ENCODE results near the gene ITGB1.
"Not testable (repeated sequence)": the region's sequence is repeated elsewhere in the genome, so short reads cannot be mapped to it uniquely, and the experiment has no call there.

ITGB1 gene

DNA sequence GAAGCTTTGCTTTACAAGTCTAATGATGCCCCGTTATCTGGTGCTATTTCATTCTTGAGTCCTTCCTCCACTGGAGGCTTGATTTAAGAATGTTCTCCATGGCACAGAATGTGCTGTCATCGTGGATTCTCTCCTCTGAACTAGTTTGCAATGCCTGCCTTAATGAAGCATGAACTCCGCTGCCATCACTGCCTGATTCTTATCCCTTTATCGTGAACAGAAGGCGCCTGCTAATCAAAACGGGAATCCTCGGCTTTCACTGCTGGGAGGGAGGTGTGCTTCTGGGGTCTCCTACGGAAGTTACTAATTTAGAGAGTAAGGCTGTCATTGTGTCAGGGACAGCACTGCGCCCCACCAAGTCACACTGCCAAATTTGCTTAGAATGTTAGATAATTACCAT lies 56.2 kb downstream of the ITGB1 start:
- in situ Hi-C loops (cut with HindIII; ENCODE audit: low pct_unique_long_range_greater_than_20kb, low sequenced_read_pairs) = no loop called here
- no peak for DNase-seq (ENCODE audit: low read depth in 1 of 2, low spot score in 1 of 2)
- TF ChIP-seq JUND (IDR thresholded peaks at IDR 0.05; ENCODE audit: low read depth) = no peak

DNA sequence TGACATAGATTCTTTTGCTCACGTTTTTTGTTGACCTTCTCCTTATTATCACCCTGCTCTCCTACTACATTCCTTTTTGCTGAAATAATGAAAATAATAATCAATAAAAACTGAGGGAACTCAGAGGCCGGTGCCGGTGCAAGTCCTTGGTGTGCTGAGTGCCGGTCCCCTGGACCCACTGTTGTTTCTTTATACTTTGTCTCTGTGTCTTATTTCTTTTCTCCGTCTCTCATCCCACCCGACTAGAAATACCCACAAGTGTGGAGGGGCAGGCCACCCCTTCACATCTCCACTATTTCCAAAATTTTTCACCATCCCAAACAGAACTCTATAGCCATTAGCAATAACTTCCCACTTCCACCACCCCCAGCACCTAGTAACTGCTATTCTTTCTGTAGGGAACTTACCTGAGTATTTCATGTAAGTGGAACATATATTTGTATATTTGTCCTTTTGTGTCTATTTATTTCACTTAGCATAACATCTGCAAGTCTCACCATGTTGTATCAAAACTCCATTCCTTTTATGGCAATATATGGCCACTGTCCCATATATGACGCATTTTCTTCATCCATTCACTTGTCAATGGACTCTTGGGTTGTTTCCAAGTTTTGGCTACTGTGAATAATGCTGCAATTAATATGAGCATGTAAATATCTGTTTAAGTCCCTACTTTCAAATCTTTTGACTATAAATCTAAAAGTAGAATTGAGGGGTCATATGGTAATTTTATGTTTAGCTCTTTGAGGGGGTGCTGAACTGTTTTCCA lies 62.6 kb downstream of the ITGB1 start:
- in situ Hi-C loops (cut with HindIII; ENCODE audit: low pct_unique_long_range_greater_than_20kb, low sequenced_read_pairs); DNase-seq (ENCODE audit: low read depth in 1 of 2, low spot score in 1 of 2): not testable (repeated sequence)

DNA sequence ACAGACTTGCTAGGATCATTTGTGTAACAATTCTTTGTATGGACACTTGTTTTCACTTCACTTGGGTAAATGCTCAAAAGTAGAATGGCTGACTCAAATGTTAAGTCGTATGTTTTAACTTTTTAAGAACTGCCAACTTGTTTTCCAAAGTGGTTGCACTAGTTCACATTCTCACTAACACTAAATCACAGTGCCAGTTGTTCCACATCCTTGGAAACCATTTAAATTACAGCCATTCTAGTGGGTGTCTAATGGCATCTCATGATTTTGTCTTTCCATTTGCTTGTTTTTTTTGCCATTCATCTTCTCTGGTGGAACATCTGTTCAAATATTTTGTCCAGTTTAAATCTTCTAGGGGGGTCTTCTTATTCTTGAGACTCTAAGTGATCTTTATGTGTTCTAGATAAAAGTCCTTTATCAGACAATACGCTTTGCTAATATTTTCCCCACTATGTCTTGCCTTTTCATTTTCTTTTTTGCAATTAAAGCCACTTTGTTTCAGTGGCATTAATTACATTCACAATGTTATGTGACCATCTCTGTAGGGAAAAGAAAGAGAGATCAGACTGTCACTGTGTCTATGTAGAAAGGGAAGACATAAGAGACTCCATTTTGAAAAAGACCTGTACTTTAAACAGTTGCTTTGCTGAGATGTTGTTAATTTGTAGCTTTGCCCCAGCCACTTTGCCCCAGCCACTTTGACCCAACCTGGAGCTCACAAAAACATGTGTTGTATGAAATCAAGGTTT lies 63.9 kb downstream of the ITGB1 start:
- in situ Hi-C loops (cut with HindIII; ENCODE audit: low pct_unique_long_range_greater_than_20kb, low sequenced_read_pairs) = no loop called here
- TF ChIP-seq JUND (IDR thresholded peaks at IDR 0.05; ENCODE audit: low read depth) = no peak
- no peak for DNase-seq (ENCODE audit: low read depth in 1 of 2, low spot score in 1 of 2)

DNA sequence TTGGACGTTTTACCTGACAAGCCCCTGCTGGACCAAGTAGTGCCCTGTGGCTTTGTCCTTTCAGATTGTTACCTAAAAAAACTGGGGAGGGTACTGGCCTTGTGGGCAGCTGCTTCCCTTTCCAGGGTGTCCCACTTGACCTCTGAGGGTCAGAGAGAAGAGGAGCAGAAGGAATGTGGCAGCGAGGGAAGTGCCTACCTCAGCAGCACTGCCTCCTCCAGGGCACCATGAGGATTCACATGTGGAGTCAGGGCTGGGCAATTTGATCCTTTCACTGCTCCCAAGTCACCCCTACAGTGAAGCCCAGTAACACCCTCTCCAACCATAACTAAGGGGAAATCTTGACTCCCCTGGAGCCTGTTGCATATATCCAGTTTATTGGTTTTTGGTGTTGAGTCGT lies 64.6 kb downstream of the ITGB1 start:
- DNase-seq (ENCODE audit: low read depth in 1 of 2, low spot score in 1 of 2) = no peak
- TF ChIP-seq JUND (IDR thresholded peaks at IDR 0.05; ENCODE audit: low read depth) = no peak
- in situ Hi-C loops (cut with HindIII; ENCODE audit: low pct_unique_long_range_greater_than_20kb, low sequenced_read_pairs) = no loop called here

DNA sequence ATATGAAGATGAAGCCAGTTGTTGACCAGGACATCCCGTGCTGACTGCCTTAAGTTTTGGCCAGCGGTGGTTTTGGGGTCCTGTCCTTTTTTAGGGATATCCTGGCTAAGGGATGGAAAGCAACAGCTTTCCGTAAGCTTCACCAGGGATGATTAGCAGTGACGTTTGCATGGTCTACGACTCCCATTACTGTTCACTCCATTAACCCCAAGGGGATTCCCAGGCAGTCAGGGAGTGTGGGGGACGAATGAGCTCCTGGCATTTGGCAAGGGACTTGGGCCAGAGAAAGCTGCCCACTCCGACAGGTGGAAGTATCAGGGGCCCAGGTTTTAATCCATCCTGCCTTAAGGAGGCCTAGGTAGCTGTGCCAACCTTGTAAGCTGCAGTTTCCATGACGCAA lies 66.8 kb downstream of the ITGB1 start:
- no peak for DNase-seq (ENCODE audit: low read depth in 1 of 2, low spot score in 1 of 2)
- no peak for TF ChIP-seq JUND (IDR thresholded peaks at IDR 0.05; ENCODE audit: low read depth)
- in situ Hi-C loops (cut with HindIII; ENCODE audit: low pct_unique_long_range_greater_than_20kb, low sequenced_read_pairs) = no loop called here

DNA sequence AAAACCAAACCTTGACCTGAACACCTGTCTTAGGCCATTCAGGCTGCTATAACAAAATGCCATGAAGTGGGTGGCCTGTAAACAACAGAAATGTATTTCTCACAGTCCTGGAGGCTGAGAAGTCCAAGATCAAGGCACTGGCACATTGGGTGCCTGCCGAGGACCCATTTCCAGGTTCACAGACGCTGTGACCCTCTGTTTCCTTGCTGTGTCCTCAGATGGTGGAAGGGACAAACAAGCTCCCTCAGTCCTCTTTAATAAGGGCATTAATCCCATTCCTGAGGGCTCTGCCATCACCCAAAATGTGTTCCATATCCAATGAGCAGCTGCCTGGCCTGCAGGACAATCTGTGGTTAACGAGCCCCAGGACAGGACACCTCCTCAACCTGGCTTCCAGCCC lies 67.6 kb downstream of the ITGB1 start:
- DNase-seq (ENCODE audit: low read depth in 1 of 2, low spot score in 1 of 2) = no peak
- TF ChIP-seq JUND (IDR thresholded peaks at IDR 0.05; ENCODE audit: low read depth) = no peak
- in situ Hi-C loops (cut with HindIII; ENCODE audit: low pct_unique_long_range_greater_than_20kb, low sequenced_read_pairs) = no loop called here

DNA sequence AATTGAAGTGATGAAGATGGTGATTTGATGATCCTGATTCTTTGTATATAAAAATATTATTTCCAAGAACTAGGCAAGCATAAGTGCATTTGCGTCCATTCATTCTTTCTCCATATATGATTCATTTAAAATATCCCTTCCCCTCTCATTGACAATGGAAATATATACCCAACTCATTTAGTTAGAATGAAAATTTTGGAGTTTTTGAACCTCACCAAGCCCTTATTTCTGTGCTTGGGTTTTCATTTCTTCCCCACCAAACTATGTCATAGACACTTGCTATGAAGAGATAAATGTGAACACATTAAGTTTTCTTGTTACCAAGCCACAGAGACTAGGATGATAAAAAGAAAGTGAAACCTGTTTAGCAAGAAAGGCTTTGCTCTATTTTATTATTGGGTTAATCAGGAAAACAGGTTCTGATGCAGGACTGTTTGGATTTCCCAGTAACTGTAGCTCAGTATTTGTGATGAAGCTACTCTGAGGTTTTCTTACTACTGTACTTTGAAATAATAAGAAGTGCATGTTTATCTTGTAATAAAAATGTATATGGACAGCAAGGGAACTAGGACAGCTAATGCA lies 68.3 kb downstream of the ITGB1 start:
- TF ChIP-seq JUND (IDR thresholded peaks at IDR 0.05; ENCODE audit: low read depth) = no peak
- DNase-seq (ENCODE audit: low read depth in 1 of 2, low spot score in 1 of 2) = peak in 1 of 2 experiments; percentile 1
- in situ Hi-C loops (cut with HindIII; ENCODE audit: low pct_unique_long_range_greater_than_20kb, low sequenced_read_pairs) = no loop called here

DNA sequence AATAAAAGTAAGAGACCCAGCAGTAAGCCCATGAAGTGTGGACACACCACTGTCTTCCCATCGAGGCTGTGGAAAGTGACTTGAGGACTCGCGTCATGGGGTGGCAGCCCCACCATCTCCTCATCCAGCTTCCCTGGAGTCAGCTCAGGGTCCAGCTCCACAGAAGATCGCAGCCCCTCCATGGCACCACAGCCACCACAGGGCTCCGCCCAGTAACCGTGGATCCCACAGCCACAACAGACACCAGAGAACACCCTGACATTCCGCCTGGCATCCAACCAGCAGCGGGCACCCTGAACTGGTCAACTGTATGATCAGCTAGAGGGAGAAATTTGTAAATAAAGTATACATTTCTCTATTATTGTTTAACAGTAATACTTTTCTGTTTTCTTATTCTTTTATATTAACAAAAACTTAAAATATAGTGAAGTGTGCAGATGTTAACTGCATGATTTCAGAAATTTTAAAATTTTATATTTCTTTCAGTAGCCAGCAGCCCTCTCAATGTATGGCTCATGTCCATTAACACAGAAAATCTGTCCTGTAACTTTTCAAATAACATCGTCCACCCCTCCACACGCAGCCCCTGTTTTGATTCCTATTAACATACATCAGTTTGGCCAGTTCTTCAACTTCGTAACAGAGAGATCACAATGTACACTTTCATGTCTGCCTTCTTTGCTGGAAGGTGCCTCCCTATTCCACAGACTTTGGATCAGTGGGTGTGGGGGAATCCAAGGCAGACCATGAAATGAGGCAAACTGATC lies 69.7 kb downstream of the ITGB1 start:
- no peak for DNase-seq (ENCODE audit: low read depth in 1 of 2, low spot score in 1 of 2)
- TF ChIP-seq JUND (IDR thresholded peaks at IDR 0.05; ENCODE audit: low read depth) = no peak
- in situ Hi-C loops (cut with HindIII; ENCODE audit: low pct_unique_long_range_greater_than_20kb, low sequenced_read_pairs) = no loop called here

DNA sequence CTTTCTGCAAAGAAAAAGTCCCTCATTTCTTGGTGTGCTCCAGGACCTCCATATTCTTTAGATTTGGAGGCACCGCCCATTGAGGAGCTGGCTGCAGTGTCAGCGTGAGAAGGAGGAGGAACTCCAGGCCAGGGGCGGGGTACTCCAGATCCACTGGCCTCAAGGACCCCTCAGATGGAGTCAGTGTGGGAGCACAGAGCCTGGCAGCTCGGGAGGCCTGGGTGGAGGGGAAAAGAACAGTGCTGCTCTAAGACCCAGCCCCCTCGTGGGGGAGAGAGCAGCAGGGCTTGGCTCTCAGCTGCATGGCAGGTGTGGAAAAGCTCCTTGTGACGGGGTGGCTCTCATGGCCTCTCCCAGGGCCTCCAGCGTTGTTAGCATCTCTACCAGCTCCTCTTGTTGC lies 70.5 kb downstream of the ITGB1 start:
- TF ChIP-seq JUND (IDR thresholded peaks at IDR 0.05; ENCODE audit: low read depth) = no peak
- in situ Hi-C loops (cut with HindIII; ENCODE audit: low pct_unique_long_range_greater_than_20kb, low sequenced_read_pairs) = no loop called here
- DNase-seq (ENCODE audit: low read depth in 1 of 2, low spot score in 1 of 2) = no peak

DNA sequence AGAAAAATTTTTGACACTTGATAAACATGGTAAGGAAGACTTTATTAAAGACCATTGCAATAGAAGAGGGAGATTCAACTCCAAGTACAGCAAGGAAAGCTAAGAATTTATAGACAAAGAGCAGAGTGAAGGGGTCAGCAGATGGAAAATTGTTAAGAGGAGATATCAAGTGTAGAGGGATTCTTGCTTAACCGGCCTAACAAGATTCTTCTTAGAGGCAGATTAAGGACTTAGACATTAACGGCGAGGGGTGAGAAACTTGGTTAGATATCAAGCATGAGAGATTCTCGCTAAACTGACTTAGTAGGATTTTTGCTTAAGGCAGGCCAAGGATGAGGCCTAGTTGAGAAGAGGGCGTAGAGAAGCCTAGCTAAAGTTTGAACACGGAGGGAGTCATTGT lies 76.0 kb downstream of the ITGB1 start:
- TF ChIP-seq JUND (IDR thresholded peaks at IDR 0.05; ENCODE audit: low read depth) = no peak
- no peak for DNase-seq (ENCODE audit: low read depth in 1 of 2, low spot score in 1 of 2)
- in situ Hi-C loops (cut with HindIII; ENCODE audit: low pct_unique_long_range_greater_than_20kb, low sequenced_read_pairs) = no loop called here

DNA sequence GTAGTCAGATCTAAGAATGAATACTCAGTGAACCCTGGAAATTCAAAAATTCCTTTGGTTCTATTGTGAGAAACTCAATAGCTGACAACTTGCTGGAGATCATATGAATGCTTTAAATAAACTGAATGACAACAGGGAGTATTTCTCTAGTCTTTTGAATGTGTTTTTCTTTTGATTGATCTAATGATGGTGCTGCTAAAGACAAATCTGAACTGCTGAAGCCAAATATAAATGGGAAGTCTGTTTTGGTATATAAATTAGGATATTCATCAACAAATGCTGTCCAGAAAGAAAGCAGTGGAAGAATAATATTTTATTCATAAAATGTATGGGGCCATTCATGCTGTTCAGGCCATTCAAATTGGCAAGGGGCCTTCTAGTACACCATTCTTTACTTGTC lies 79.4 kb downstream of the ITGB1 start:
- in situ Hi-C loops (cut with HindIII; ENCODE audit: low pct_unique_long_range_greater_than_20kb, low sequenced_read_pairs) = no loop called here
- no peak for DNase-seq (ENCODE audit: low read depth in 1 of 2, low spot score in 1 of 2)
- no peak for TF ChIP-seq JUND (IDR thresholded peaks at IDR 0.05; ENCODE audit: low read depth)

DNA sequence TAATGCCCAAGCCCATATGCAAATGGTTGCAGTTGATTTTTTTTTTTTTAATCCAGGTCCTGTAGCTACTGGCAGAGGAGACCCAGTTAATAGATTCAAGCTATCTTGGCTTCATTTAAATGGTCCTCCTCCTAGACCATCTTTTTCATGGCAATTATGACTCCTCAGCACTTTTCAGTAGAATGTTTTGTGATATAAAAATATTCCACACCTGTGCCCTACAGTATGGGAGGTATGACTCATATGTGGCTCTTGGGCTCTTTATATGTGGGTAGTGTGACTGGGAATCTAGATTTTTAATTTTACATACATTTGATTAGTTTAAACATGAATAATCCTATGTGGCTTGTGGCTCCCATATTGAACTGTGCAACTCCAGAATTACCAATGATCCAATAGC lies 80.1 kb downstream of the ITGB1 start:
- in situ Hi-C loops (cut with HindIII; ENCODE audit: low pct_unique_long_range_greater_than_20kb, low sequenced_read_pairs) = no loop called here
- DNase-seq (ENCODE audit: low read depth in 1 of 2, low spot score in 1 of 2) = no peak
- TF ChIP-seq JUND (IDR thresholded peaks at IDR 0.05; ENCODE audit: low read depth) = no peak

DNA sequence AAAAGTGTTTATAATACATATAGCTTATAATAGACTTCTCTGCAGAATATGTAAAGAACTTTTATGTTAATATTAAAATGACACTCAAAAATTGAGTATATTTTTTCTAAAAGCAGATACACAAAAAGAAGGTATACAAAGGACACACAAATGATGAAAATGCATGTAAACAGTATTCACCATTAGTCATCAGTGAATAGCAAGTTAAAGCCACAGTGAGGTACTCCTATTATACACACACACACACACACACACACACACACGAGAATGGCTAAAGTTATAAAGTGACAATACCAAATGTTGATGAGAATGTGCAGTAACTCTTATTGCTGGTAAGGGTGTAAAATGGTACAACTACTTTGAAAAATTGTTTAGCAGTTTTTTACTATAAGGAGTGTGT lies 92.9 kb downstream of the ITGB1 start:
- no peak for TF ChIP-seq JUND (IDR thresholded peaks at IDR 0.05; ENCODE audit: low read depth)
- in situ Hi-C loops (cut with HindIII; ENCODE audit: low pct_unique_long_range_greater_than_20kb, low sequenced_read_pairs) = no loop called here

More for the DNA sequence above, 92.9 kb downstream of the ITGB1 start:
- DNase-seq (ENCODE audit: low read depth in 1 of 2, low spot score in 1 of 2) = no peak
